Measurements from ENCODE around the gene ATXN7.

The ATXN7 gene

GRCh38 chr3:63905731-63906620 is 42.3 kb downstream of the ATXN7 start:
- no peak for DNase-seq (ENCODE audit: low spot score)
- no peak for FAIRE-seq

GRCh38 chr3:63908081-63908736 is 44.5 kb downstream of the ATXN7 start:
- DNase-seq (ENCODE audit: low spot score) (no peak), FAIRE-seq (no peak)

DNA sequence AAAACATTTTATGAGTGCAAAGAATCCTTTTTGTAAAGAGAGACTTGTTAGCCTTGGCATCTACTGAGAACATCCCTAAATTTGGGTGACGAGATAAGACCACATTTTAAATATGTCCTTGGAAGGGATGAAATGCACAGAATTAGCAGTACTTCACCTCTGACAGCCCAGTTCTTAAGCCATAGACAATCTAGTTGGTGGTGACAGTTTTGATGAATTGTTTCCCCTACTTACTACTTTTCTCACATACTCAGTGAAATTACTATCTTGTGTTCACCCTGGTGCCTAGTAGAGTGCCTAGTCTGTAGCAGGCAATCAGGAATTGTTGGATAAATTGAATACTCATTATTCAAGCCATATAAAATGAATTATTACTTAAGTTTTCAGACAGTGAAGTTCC is 45.1 kb downstream of the ATXN7 start:
- no peak for FAIRE-seq
- no peak for DNase-seq (ENCODE audit: low spot score)

DNA sequence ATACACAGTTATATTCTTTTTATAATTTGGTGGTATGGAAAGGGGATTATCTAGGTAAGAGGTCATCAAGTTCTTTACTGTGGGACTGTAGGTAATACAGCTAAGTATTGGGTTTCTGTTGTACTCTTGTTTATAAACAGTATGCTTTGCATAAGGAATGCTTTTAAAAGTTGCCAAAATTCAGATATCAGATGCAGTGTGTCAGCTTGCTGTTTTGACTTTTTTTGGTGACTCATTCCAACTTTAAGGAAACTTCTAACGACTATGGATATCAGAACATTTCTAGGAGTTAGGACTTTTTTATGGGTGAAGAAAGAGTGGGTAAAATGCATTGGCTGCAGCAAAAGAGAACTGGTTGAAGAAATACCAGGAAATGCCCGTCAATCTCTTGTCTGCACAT is 45.8 kb downstream of the ATXN7 start:
- DNase-seq (ENCODE audit: low spot score) = no peak
- FAIRE-seq = no peak

DNA sequence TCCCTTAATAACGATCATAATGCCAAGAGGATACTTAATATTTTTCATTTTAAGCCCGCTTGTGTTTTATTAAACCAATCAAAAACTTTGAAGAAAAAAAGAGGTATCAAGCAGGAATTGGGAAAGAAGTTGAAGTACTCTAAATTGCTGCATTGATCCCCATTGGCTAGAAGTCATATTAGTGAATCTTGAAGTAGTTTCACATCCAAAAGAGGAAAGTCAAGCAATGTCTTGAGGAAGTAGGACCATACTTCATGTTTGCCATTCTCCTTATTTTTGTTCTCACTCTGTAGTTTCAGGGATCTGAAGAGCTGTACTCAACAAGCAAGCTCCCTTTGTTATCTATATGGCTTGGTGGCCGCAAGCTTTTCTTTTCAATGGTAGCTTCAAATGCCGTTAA is 46.3 kb downstream of the ATXN7 start:
- no peak for FAIRE-seq
- DNase-seq (ENCODE audit: low spot score) = no peak

DNA sequence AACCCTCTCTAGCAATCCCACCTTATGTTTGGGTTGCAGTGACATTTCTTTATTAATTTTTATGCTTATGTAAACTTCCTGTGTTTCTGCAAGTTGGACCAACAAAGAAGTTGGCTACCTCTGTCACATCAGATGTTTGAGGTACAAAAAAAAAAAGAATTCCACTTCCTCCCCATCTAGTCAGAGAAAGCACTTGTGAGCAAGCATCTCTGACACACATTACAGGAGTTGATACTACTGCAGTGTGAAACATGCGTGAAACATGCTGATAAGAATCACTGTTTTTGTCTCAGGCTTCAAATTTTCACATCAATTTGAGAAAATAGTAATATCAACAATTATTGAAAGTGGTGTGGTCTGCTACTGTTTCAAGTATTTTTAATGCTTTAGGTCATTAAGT is 47.2 kb downstream of the ATXN7 start:
- DNase-seq (ENCODE audit: low spot score) = peak; percentile 5

DNA sequence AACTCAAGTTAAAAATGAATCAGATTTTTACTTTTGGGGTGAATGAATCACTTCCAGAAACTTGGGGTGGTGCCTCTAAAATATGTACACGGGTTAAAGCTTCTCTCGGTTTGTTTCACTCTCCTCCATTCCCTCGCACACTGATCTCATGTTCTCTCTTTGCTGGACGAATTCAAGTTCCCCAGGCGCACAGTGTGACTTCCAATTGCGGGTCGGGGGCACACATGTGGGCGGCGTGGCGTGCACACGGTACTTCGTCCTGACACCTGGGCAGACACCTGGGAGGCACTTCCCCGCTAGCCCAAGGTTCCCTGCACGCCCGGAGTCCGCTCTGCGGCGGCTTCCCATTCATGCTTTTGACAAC is 47.8 kb downstream of the ATXN7 start:
- peak; percentile 23 for FAIRE-seq
- DNase-seq (ENCODE audit: low spot score) = no peak

More for the DNA sequence above, 47.2 kb downstream of the ATXN7 start:
- FAIRE-seq = no peak

GRCh38 chr3:63911873-63912767 is 48.5 kb downstream of the ATXN7 start, which contains the start of gene SCAANT1:
Gene SCAANT1, minus strand, starts transcription at chr3:63912383.
- no peak for FAIRE-seq
- DNase-seq (ENCODE audit: low spot score) = peak; percentile 91

DNA sequence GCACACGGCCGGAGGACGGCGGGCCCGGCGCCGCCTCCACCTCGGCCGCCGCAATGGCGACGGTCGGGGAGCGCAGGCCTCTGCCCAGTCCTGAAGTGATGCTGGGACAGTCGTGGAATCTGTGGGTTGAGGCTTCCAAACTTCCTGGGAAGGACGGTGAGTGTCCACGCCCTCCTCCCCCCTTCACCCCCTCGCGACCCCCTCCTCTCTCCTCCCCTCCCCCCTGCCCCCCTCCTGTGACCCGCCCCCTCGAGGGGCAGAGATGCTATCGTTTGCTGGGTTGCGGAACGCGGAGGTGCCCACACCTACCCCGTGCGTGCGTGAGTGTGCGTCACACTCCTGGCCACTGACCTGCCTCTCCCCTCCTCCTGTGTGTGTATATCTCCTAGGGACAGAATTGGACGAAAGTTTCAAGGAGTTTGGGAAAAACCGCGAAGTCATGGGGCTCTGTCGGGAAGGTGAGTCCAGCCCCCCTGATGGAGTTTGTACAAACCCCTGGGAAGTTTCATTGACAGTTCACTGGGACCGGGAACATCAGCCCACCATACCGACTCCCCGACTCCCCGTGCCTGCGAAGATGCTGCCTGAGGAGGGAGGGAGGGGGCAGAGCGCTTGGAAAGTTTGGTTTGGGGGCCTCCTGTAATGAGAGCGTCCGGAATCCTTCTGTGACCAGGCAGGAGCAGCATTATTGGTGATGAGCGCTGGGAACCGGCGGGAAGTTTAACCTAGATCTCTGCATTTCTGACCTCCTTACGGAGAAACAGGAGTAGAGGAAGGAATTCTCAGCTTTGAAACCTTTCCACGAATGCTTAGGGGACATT is 49.3 kb downstream of the ATXN7 start:
- DNase-seq (ENCODE audit: low spot score) = peak; percentile 69
- peak; percentile 88 for FAIRE-seq

DNA sequence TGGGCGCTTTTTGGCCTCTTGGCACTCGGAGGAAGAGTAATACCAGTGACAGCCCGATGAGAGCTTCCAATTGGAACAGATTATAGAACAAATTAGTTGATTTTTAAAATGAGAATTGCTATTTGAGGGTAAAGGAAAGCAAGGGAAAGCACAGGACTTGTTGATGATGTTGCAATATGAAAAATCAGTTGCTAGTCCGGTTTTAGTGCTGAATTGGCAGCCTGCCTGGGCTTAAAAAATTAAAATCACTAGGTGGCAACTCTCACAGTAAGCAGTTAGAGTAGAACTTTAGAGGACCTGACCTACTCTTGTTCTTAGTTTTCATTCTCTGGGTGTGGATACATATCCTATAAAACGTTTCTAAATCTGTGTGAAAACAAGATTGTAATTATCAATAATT is 50.6 kb downstream of the ATXN7 start:
- FAIRE-seq (no peak), DNase-seq (ENCODE audit: low spot score) (no peak)

DNA sequence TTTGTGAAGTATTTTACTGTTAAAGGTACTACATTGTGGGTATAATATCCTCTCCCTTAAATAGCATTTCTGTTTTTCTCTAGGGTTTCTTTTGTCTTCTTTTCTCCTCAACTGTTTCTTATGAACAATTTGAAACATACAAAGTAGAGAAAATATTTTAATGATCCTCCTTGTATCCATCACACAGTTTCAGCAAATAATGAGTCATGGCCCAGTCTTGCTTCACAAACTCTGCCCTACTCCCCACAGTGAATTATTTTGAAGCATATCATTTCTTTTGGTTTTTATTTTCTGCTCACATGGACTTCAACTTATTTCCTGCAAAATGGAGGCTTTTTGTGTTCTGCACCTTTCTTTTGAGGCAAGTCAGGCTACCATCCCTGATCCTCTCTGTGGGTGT is 54.7 kb downstream of the ATXN7 start:
- DNase-seq (ENCODE audit: low spot score) (no peak), FAIRE-seq (no peak)

GRCh38 chr3:63920001-63920400 is 56.3 kb downstream of the ATXN7 start:
- no peak for FAIRE-seq
- DNase-seq (ENCODE audit: low spot score) = no peak

DNA sequence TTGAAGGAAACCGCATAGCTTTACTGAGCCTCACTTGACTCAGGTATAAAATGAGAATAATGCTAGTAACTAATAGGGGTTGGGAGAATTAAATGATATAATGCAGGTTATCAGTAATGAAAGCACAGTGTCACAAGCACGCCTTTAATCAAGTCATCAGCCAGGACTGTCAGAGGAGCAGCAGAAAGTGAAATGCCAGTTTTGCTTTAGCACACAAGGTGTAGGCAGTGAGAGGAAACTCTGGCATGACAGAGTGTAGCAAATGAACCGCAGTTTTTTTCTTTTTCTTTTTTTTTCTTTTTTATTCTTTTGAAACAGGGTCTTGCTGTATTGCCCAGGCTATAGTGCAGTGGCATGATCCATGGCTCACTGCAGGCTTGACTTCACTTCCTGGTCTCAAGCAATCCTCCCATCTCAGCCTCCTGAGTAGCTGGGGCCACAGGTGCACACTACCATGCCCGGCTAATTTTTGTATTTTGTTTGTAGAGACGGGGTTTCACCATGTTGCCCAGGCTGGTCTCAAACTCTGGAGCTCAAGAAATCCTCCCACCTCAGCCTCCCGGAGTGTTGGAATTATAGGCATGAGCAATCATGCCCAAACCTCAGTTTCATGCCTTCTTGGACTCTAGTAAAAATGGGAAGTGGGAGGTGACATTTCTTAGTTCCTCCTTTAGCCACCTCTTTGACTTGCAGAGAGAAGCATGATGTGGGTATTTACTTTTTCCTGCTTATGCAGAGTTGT is 58.2 kb downstream of the ATXN7 start:
- DNase-seq (ENCODE audit: low spot score) (no peak), FAIRE-seq (no peak)

DNA sequence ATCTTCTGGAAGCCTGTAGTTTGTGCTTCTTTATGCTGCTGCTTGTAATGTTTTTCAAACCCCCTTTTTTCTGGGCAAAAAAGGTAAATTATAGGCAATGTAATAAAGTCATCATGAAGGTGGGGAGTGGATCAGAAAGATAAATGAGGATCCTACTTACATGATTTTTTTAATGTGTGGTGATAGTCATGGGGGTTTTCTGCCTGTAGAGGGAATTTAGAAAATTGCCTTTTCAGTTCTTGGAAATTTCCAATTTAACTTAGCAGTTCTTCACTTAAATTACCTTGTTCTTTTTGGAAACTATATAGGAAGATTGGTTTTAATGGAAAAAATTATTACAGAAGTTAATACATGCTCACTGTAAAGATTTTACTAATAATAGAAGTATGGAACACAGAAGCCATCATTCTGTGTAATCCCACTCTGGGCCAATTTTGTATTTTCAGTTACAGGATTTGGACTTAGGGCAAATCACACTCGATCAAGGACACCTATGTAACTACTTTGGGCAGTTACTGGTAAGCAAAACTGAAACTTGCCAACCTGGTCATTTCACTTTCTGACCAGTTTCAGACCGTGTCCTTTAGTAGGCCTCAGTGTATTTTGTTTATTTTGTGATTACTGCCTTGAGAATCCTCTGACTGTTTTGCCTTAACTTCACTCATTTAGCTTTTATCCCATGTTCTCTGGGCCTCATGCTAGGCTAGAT is 59.0 kb downstream of the ATXN7 start:
- no peak for FAIRE-seq

GRCh38 chr3:63926309-63926708 is 62.6 kb downstream of the ATXN7 start:
- DNase-seq (ENCODE audit: low spot score) (no peak), FAIRE-seq (no peak)

More for the DNA sequence above, 59.0 kb downstream of the ATXN7 start:
- no peak for DNase-seq (ENCODE audit: low spot score)

DNA sequence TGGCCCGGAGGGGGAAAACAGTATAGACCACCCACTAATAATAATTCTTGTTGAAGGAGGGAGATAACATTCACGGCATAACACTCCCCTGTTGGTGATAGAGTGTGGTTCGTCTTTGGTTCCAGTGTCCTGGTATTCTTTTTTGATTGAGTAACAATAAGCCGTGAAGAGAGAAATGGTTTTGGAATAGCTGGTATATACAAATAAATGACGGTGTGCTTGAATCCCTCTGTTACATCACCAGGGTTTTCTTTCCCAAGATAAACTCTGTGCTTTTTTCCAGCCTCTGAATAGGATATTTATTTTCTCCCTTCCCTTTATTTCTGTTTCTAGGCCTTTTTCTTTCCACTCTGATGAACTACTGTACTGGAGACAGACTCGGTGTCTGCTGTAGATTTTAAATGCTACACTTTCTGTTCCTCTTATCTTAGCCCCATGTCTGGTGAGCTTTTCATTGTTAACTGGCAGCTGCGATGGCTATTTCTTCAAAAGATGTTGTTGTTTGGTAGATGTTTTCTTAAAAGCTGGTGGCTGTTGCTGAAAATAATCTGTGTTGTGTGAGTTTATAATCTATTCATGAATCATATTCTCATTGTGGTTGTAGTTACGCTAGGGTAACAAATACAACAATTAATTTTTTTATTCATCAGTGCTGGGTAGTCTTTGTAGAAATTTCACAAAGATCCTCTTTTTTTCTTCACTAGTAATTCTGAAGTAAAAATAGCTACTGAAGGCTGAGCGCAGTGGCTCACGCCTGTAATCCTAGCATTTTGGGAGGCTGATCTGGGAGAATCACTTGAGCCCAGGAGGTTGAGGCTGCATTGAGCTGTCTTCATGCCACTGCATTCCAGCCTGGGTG is 64.0 kb downstream of the ATXN7 start:
- DNase-seq (ENCODE audit: low spot score) = no peak
- no peak for FAIRE-seq

DNA sequence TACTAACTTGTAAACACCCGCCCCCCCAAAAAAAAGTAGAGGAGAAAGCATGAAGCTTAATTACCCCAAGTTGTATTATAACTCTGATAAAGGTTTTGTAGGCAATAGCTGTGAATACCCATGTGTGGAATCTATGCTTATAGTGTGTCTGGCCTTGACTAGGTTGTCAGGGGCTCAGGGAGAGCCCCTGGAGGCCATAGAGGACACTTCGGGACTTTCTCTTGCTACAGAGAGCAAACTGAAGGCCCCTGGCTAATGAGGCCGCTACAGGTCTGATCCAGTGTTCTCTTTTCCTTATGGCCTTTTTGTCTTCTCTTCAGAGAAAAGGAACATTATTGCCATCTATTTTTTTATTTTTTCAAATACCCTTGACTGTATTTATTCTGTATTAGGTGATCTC is 67.6 kb downstream of the ATXN7 start:
- DNase-seq (ENCODE audit: low spot score) (no peak), FAIRE-seq (no peak)

DNA sequence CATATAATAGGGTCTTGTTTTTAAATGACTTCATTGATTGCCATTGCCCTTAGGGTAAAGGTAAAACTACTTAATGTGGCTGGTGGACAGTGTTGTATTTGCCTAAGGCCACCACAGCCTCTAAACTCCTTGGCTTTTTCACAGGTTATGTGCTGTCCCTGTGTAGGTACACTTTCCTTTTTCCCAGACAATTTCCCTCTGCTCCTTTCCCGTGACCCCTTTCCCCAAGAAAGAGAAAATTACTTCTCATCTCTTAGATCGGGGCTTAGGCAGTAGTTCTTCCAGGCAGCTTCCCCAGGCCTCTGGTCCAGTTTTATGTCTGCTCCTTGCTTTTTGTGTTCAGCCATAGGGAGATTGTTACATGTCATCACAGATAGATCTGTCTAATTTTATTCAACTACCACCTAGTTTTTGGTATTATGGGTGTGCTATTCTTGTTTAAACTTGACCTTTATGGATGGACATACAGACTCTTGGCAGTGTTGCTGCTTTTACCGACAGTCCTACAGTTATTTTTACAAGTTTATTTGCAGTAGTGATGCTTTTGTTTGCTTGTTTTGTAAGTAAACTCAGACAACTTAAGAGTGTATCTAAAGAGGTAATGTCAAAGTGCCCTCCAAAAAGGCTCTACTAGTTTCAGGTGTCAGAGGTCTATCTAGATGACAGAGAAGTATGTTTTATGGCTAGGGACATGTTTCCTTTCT is 69.0 kb downstream of the ATXN7 start:
- no peak for DNase-seq (ENCODE audit: low spot score)

More for the DNA sequence above, 69.0 kb downstream of the ATXN7 start:
- FAIRE-seq = no peak

Measured in urothelium cell line (cell line).